Activated CD8-positive, alpha-beta T cell treated with anti-CD3 and anti-CD28 coated beads for 36 hours (primary cell): ENCODE results near the gene SLC17A2. TPM values are rescaled to one million over a fixed set of nuclear protein-coding genes. Genes with fewer than 3 reads are reported as not detected.

Experiments
- total RNA-seq, 2 experiments: library from RNA; stranded (reverse); gene quantifications; one replicate each; pipeline ENCODE4 v1.2.3, GENCODE V29; 2021

SLC17A2 gene
- total RNA-seq, 2 experiments from 2014 or later, result not detected

Other genes with a start within 250 kb of the SLC17A2 start
- gene SLC17A4, start 175.9 kb downstream of the SLC17A2 start, total RNA-seq, result not detected
- not detected for gene SLC17A1, start 98.6 kb downstream of the SLC17A2 start, total RNA-seq
- gene SLC17A3, start 56.4 kb downstream of the SLC17A2 start, total RNA-seq, result not detected
- 1 to 10 TPM; 8.0 to 8.3 TPM for gene TRIM38, start 32.1 kb upstream of the SLC17A2 start, total RNA-seq
- gene HFE, start 156.7 kb upstream of the SLC17A2 start, total RNA-seq, result under 1 TPM; 0.25 to 0.56 TPM